K562 (cell line): Measurements from ENCODE around the gene TNFAIP6. TPM values are rescaled to one million over a fixed set of nuclear protein-coding genes. Genes with fewer than 3 reads are reported as not detected.

ENCODE experiments used
- ATAC-seq: fragments of 200-7000 bp; cut with Tn5 transposase; 3 replicates; pipeline ENCODE4 v1.9.1; 2020; ENCODE audit warnings: moderate library complexity
- BruUV-seq: library from RNA; stranded (reverse); fragments of 400-500 nt; replicated peaks from 2 replicates; lab custom pipeline; 2021; lab: Mats Ljungman, UMichigan
- CTCF ChIA-PET: fragments of 300-600 bp; formaldehyde crosslinking; extraction: SDS; loops from one replicate; lab custom pipeline; 2021; ENCODE audit warnings: low intra/inter-chr PET ratio; lab: Yijun Ruan, JAX
- POLR2A ChIA-PET: fragments of 300-600, 350-650 bp; sonication (Branson Sonifier 250); formaldehyde crosslinking; extraction: SDS; loops from one replicate; lab custom pipeline; 2021; ENCODE audit warnings: antibody characterized with exemption, inconsistent platforms; lab: Yijun Ruan, JAX
- DNase-seq, 4 experiments: peaks; one replicate each; pipeline versions ENCODE4 v3.0.0 to v3.0.0-alpha.2; 2011 to 2018; ENCODE audit warnings: low spot score in 3 of 4, mixed read lengths in 3 of 4; ENCODE audit errors: extremely low read depth in 1 of 4
- FAIRE-seq: peaks from 2 replicates; lab custom pipeline; 2011; peaks lifted over from hg19 to GRCh38; lab: Jason Lieb, UNC
- H2AFZ ChIP-seq: 2 replicates; pipeline ENCODE4 v1.6.0; 2011; ENCODE audit warnings: low read depth, low read length, control low read depth, inconsistent platforms
- H3K27ac ChIP-seq: fragments of 200-600 bp; 3 replicates; pipeline ENCODE4 v1.8.0; 2011; ENCODE audit warnings: low read depth, mild to moderate bottlenecking, control low read depth, inconsistent platforms, low read length, moderate library complexity, mixed read lengths; ENCODE audit errors: extremely low read depth
- H3K27me3 ChIP-seq, 2 experiments: fragments of 300-600 bp in 1 of 2; 2 replicates in 1 of 2; 3 replicates in 1 of 2; pipeline versions ENCODE4 v1.6.0 to v1.8.0; 2011; ENCODE audit warnings: inconsistent platforms in 2 of 2, low read length in 2 of 2, mild to moderate bottlenecking in 1 of 2, mixed read lengths in 1 of 2, moderate library complexity in 1 of 2; ENCODE audit not compliant: control insufficient read depth in 2 of 2, insufficient read depth in 2 of 2
- H3K36me3 ChIP-seq: fragments of 300-600 bp; 3 replicates; pipeline ENCODE4 v1.8.0; 2011; ENCODE audit warnings: mild to moderate bottlenecking, low read length, inconsistent platforms; ENCODE audit not compliant: control insufficient read depth, insufficient read depth
- H3K4me1 ChIP-seq, 2 experiments: fragments of 200-600 bp in 1 of 2; replicated peaks in 1 of 2; 2 replicates in 1 of 2; 3 replicates in 1 of 2; pipeline versions ENCODE4 v1.5.1 to v1.8.0; 2011; ENCODE audit warnings: inconsistent platforms in 2 of 2, low read length in 2 of 2, mild to moderate bottlenecking in 1 of 2, mixed read lengths in 1 of 2, moderate library complexity in 1 of 2; ENCODE audit not compliant: control insufficient read depth in 2 of 2, insufficient read depth in 2 of 2
- H3K4me2 ChIP-seq: 2 replicates; pipeline ENCODE4 v1.6.1; 2011; ENCODE audit warnings: low read length, control low read depth, inconsistent platforms, mixed read lengths; ENCODE audit not compliant: insufficient read depth
- H3K4me3 ChIP-seq: fragments of 200-600 bp; sonication (generic), shearing (Covaris generic); 2 replicates; pipeline ENCODE4 v1.5.1; 2016; ENCODE audit warnings: control low read depth, inconsistent platforms
- H3K79me2 ChIP-seq: fragments of 200-600 bp; 3 replicates; pipeline ENCODE4 v1.8.0; 2011; ENCODE audit warnings: low read length, inconsistent platforms; ENCODE audit not compliant: control insufficient read depth, insufficient read depth
- H3K9ac ChIP-seq, 2 experiments: 2 replicates each; pipeline versions ENCODE4 v1.6.0 to v1.6.1; 2011; ENCODE audit warnings: low read depth in 2 of 2, low read length in 2 of 2, control low read depth in 1 of 2, inconsistent platforms in 1 of 2, mild to moderate bottlenecking in 1 of 2, mixed read lengths in 1 of 2; ENCODE audit not compliant: insufficient read depth in 1 of 2
- H3K9me1 ChIP-seq: one replicate; pipeline ENCODE4 v1.6.0; 2011; ENCODE audit warnings: inconsistent platforms, mild to moderate bottlenecking, low read length, moderate library complexity; ENCODE audit not compliant: control insufficient read depth, insufficient read depth
- H3K9me3 ChIP-seq: replicated peaks from 2 replicates; pipeline ENCODE4 v1.5.1; 2011; ENCODE audit warnings: low read depth, low read length, inconsistent platforms; ENCODE audit not compliant: control insufficient read depth, insufficient read depth
- H4K20me1 ChIP-seq: replicated peaks from 2 replicates; pipeline ENCODE4 v1.6.1; 2011; ENCODE audit warnings: low read length, inconsistent platforms, mixed read lengths; ENCODE audit not compliant: control insufficient read depth, insufficient read depth
- ARHGAP35 ChIP-seq: fragments of 450-650 bp; IDR thresholded peaks from 2 replicates; pipeline ENCODE4 v1.6.1; 2018; ENCODE audit not compliant: partially characterized antibody
- ARID1B ChIP-seq: fragments of 450-650 bp; IDR thresholded peaks from 2 replicates; pipeline ENCODE4 v1.6.1; 2016; ENCODE audit warnings: antibody characterized with exemption, mild to moderate bottlenecking, inconsistent platforms
- CBFA2T3 ChIP-seq: fragments of 450-650 bp; IDR thresholded peaks from 2 replicates; pipeline ENCODE4 v1.6.1; 2017
- HDAC8 ChIP-seq: fragments of 450-650 bp; IDR thresholded peaks from 2 replicates; pipeline ENCODE4 v1.6.1; 2016; ENCODE audit warnings: mild to moderate bottlenecking, missing genetic modification characterization, moderate library complexity, missing compliant biosample characterization
- HMG20B ChIP-seq: fragments of 250-450 bp; sonication (Bioruptor Pico); IDR thresholded peaks from 2 replicates; pipeline ENCODE4 v1.5.0; 2021; ENCODE audit warnings: mild to moderate bottlenecking
- MEIS2 ChIP-seq: fragments of 450-650 bp; IDR thresholded peaks from 2 replicates; pipeline ENCODE4 v1.6.1; 2014; ENCODE audit warnings: mild to moderate bottlenecking; ENCODE audit not compliant: partially characterized antibody
- NCOA2 ChIP-seq, 2 experiments: fragments of 450-650 bp; IDR thresholded peaks; 2 replicates each; pipeline ENCODE4 v1.6.1; 2018; ENCODE audit warnings: mild to moderate bottlenecking in 2 of 2, moderate library complexity in 1 of 2; ENCODE audit not compliant: partially characterized antibody in 2 of 2
- RBM25 ChIP-seq: fragments of 200-400 bp; formaldehyde crosslinking; IDR thresholded peaks from 2 replicates; pipeline ENCODE4 v1.6.1; 2018; ENCODE audit warnings: low read length, low read depth, moderate library complexity; ENCODE audit not compliant: severe bottlenecking
- RCOR1 ChIP-seq, 2 experiments: IDR thresholded peaks; 2 replicates each; pipeline ENCODE4 v1.6.1; 2012; ENCODE audit warnings: low read depth in 2 of 2, low read length in 2 of 2, borderline replicate concordance in 1 of 2, improper control_type of control experiment in 1 of 2
- TEAD4 ChIP-seq, 2 experiments: sonication (generic) in 1 of 2; formaldehyde crosslinking in 1 of 2; IDR thresholded peaks; 2 replicates each; pipeline versions ENCODE4 v1.6.1 to v1.8.0; 2012 to 2022; ENCODE audit warnings: borderline replicate concordance in 1 of 2, inconsistent platforms in 1 of 2, low read length in 1 of 2, mild to moderate bottlenecking in 1 of 2, missing genetic modification reagents in 1 of 2
- TFE3 ChIP-seq: fragments of 450-650 bp; formaldehyde crosslinking; IDR thresholded peaks from 2 replicates; pipeline ENCODE4 v1.4.0; 2020; ENCODE audit warnings: mild to moderate bottlenecking, mixed read lengths
- ZNF354B ChIP-seq: fragments of 250-450 bp; sonication (Bioruptor Pico); IDR thresholded peaks from 2 replicates; pipeline ENCODE4 v1.4.0; 2020
- ZNF639 ChIP-seq, 2 experiments: fragments of 200-800 bp in 1 of 2; sonication (Bioruptor generic) in 1 of 2; sonication (generic) in 1 of 2; formaldehyde crosslinking in 1 of 2; IDR thresholded peaks in 1 of 2; conservative IDR thresholded peaks in 1 of 2; 2 replicates each; pipeline versions ENCODE4 v1.5.0 to v1.6.1; 2016 to 2020; ENCODE audit warnings: missing compliant biosample characterization in 1 of 2, missing genetic modification characterization in 1 of 2, missing genetic modification reagents in 1 of 2
- WGBS: fragments of 100-300 bp; shearing (Covaris generic); methylation state at CpG from one replicate; pipeline ENCODE4 v1.1.6; 2016; ENCODE audit warnings: low coverage, mixed read lengths; ENCODE audit not compliant: insufficient coverage; ENCODE audit errors: missing lambda C conversion rate; 5-methylcytosine and 5-hydroxymethylcytosine counted together
- in situ Hi-C: fragments of 300-500 bp; cut with MboI; formaldehyde crosslinking; loops from 4 replicates; pipeline ENCODE4 v1.15.0; 2018; ENCODE audit warnings: inconsistent platforms, mixed read lengths
- intact Hi-C: fragments of 100-400 bp; cut with micrococcal nuclease; formaldehyde crosslinking; loops from 2 replicates; pipeline ENCODE4 v1.14.2; 2022
- polyA plus RNA-seq, 8 experiments: library from polyadenylated mRNA; depleted of rRNA in 4 of 8; stranded (reverse) in 5 of 8; unstranded in 3 of 8; fragments of >200 nt; fragmentation: Nextera tagmentation in 2 of 8; fragmentation: Illumina TruSeq in 1 of 8; extraction: Ambion mirVana in 2 of 8; extraction: Trizol in 1 of 8; gene quantifications; 2 replicates each; pipeline versions ENCODE4 v1.2.1 to v1.2.3, GENCODE V29; 2011 to 2014; ENCODE audit warnings: inconsistent platforms in 1 of 8, missing spikeins in 1 of 8
- total RNA-seq, 7 experiments: library from RNA; depleted of rRNA in 6 of 7; stranded (reverse); fragments of >200 nt in 6 of 7; fragmentation: Illumina TruSeq in 2 of 7; extraction: Trizol in 2 of 7; gene quantifications; 2 replicates each; pipeline versions ENCODE4 v1.2.1 to v1.2.3, GENCODE V29; 2011 to 2021; ENCODE audit warnings: low replicate concordance in 1 of 7

Gene TNFAIP6
- total and polyA plus RNA-seq, 9 of the 15 experiments (the other 6 are each of a cell fraction or from before 2014, with no cell fraction given), result 0.07 to 0.28 (median 0.08) TPM; not detected in 6

DNA sequence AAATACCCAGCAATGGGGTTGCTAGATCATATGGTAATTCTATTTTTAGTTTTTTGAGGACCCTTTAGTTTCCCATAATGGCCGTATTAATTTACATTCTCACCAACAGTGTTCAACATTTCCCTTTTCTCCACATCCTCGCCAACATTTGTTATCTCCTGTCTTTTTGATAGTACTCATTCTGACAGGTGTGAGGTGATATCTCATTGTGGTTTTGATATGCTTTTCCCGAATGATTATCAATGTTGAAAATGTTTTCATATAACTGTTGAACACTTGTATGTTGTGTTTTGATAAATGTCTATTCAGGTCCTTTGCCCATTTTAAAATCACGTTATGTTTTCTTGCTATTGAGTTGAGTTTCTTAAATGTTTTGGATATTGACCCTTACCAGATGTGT, 46.5 kb downstream of the TNFAIP6 start:
- DNase-seq, result no peak
- WGBS, result 2% methylated on average over 4 of the region's 4 CpGs
- no peaks in the 10 kb centered on the region for H3K9me1 ChIP-seq
- no TSS peak for BruUV-seq
- H3K36me3 ChIP-seq, result no peaks in the 10 kb centered on the region
- TF ChIP-seq ZNF639 (CRISPR knock-in tag; conservative IDR thresholded peaks at IDR 0.05 in 1 of 2, IDR thresholded peaks at IDR 0.05 in 1 of 2), result no peak
- no peak for TF ChIP-seq HMG20B (CRISPR knock-in tag)
- TF ChIP-seq ARHGAP35, result no peak
- no peak for TF ChIP-seq ZNF354B (CRISPR knock-in tag)
- no peak for TF ChIP-seq TFE3 (CRISPR knock-in tag)
- TF ChIP-seq MEIS2, result peak; percentile 32
- TF ChIP-seq RBM25, result peak; percentile 56
- TF ChIP-seq ARID1B, result peak; percentile 33; the same call in 1 of the 2 replicates
- no peak for TF ChIP-seq NCOA2 (IDR thresholded peaks at IDR 0.05; ENCODE audit: partially characterized antibody in 2 of 2)
- 0 out of 2 replicates have a peak, but pooled peaks have one; percentile 13 for TF ChIP-seq TEAD4 (IDR thresholded peaks at IDR 0.05; ENCODE audit: low read length)
- TF ChIP-seq TEAD4 (CRISPR knock-in tag; IDR thresholded peaks at IDR 0.05; ENCODE audit: borderline replicate concordance), result no peak
- TF ChIP-seq HDAC8 (tag), result no peak
- peak; percentile 45 for TF ChIP-seq CBFA2T3
- TF ChIP-seq RCOR1 (IDR thresholded peaks at IDR 0.05; ENCODE audit: borderline replicate concordance in 1 of 2, low read depth in 2 of 2, low read length in 2 of 2), result no peak
- no peak overlapping the region for H3K27ac ChIP-seq
- no peak overlapping the region for H3K9ac ChIP-seq
- peaks cover 3 to 4% of the 10 kb centered on the region in 2 experiments; a peak in 2 of 5 replicates for H3K4me1 ChIP-seq
- intact Hi-C loops (no loop called here), in situ Hi-C loops (no loop called here)
- no peak overlapping the region for H3K4me2 ChIP-seq
- ATAC-seq, result no peak
- no peak for FAIRE-seq
- POLR2A ChIA-PET, result interaction anchor here (0.6 kb wide), 1 partner anchor 1782 kb away, joined by 3 read pairs; no protein-coding TSS in a partner anchor
- no peaks in the 10 kb centered on the region for H3K79me2 ChIP-seq
- CTCF ChIA-PET, result no interaction called here
- no peak overlapping the region; the same call in 1 of the 2 replicates for H2AFZ ChIP-seq
- H3K4me3 ChIP-seq, result no peak overlapping the region
- H3K9me3 ChIP-seq, result no peaks in the 10 kb centered on the region
- H4K20me1 ChIP-seq, result no peaks in the 10 kb centered on the region
- no peaks in the 10 kb centered on the region for H3K27me3 ChIP-seq
